ENCODE results near the gene GLDC.

Gene GLDC

DNA sequence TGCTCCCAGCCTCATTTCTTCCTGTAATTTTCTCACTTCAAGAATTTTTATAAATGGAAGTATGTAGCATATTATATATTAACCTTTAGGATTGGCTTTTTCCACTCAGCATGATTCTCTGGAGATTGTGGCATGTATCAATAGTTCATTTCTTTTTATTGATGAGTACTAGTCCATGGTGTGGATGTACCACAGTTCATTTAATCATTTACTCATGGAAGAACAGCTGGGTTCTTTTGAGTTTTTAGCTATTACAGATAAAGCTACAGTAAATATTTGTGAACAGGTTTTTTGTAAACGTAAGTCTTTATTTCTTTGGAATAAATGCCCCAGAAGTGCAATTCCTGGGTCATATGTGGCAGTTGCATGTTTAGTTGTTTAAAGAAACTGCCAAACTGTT lies 156.4 kb downstream of the GLDC start:
- no peak for DNase-seq

DNA sequence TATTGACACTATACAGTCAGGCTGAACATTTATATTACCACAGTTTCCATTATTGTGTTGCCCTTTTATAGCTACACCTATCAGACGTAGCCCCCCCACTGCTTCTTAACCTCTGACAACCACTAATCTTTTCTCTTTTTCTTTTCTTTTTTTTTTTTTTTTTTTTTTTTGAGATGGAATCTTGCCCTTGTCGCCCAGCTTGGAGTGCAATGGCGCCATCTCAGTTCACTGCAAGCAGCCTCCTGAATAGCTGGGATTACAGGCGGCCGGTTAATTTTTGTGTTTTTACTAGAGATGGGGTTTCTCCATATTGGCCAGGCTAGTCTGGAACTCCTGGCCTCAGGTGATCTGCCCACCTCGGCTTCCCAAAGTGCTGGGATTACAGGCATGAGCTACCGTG lies 157.1 kb downstream of the GLDC start:
- no peak for DNase-seq

DNA sequence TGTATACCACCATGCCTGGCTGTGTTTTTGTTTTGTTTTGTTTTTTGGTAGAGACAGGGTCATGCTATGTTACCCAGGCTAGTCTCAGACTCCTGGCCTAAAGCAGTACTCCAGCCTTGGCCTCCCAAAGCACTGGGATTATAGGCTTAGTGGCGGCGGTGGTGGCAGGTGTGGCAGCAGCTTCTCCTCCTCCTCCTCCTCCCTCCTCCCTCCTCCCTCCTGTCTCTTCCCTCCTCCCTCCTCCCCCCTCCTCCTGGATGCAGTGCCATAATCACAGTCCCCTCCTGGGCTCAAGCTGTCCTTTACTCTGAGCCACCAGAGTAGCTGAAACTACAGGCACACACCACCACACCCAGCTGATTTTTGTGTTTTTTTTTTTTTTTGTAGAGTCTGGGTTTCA lies 161.3 kb downstream of the GLDC start:
- no peak for DNase-seq
